GM23338 (cell line): Measurements from ENCODE around the gene JARID2.

Experiments used
- CREB1 ChIP-seq: fragments of 250-450 bp; sonication (Bioruptor Pico); IDR thresholded peaks from 2 replicates; pipeline ENCODE4 v1.5.0; 2020; ENCODE audit warnings: low read depth, mild to moderate bottlenecking, moderate library complexity
- EZH2 ChIP-seq: fragments of 200-600 bp; sonication (generic); IDR thresholded peaks from one replicate; pipeline ENCODE4 v1.8.0; 2017; ENCODE audit warnings: antibody characterized with exemption, mild to moderate bottlenecking, low read depth; ENCODE audit not compliant: unreplicated experiment
- EZH2phosphoT487 ChIP-seq: fragments of 200-600 bp; sonication (generic); IDR thresholded peaks from one replicate; pipeline ENCODE4 v1.8.1; 2018; ENCODE audit warnings: antibody characterized with exemption; ENCODE audit not compliant: unreplicated experiment
- JUNB ChIP-seq: IDR thresholded peaks from one replicate; pipeline ENCODE4 v1.6.1; 2016; ENCODE audit warnings: antibody characterized with exemption; ENCODE audit not compliant: unreplicated experiment
- NANOG ChIP-seq: IDR thresholded peaks from 2 replicates; pipeline ENCODE4 v1.6.1; 2016; ENCODE audit warnings: antibody characterized with exemption, borderline replicate concordance
- POLR2AphosphoS5 ChIP-seq: IDR thresholded peaks from 2 replicates; pipeline ENCODE4 v1.6.1; 2016; ENCODE audit warnings: antibody characterized with exemption, low read depth
- STAT1 ChIP-seq: IDR thresholded peaks from one replicate; pipeline ENCODE4 v1.6.1; 2016; ENCODE audit warnings: antibody characterized with exemption; ENCODE audit not compliant: unreplicated experiment
- TF ChIP-seq, protein P1 (sequence below), 2 experiments: fragments of 200-600 bp in 1 of 2; sonication (generic) in 1 of 2; conservative IDR thresholded peaks; 2 replicates each; pipeline versions ENCODE4 v1.5.1 to v1.6.1; 2016 to 2017; ENCODE audit warnings: antibody characterized with exemption in 2 of 2, low read depth in 2 of 2, mild to moderate bottlenecking in 2 of 2, moderate library complexity in 1 of 2
- TF ChIP-seq, protein P2 (sequence below): IDR thresholded peaks from one replicate; pipeline ENCODE4 v1.6.1; 2018; ENCODE audit warnings: antibody characterized with exemption; ENCODE audit not compliant: unreplicated experiment

DNA sequence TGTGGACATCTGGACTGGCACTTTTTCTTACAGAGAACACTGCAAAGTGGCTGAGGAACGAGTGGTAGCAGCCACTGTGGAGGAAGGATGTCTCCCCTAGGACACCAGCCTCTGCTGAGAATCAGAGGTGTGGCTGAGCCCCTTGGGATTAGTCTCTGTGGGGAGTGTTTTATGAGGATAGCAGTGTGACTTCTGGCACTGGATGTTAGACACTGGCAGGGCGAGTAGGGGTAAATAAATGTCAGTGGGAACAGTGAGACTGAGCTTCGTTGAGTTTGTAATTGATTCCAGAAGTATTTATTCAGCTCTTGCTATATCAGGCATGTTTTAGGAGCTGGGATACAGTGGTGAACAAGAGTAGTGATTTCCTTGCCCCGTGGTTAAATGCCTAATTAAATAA lies 124.0 kb downstream of the JARID2 start:
- TF ChIP-seq, protein P1, sequence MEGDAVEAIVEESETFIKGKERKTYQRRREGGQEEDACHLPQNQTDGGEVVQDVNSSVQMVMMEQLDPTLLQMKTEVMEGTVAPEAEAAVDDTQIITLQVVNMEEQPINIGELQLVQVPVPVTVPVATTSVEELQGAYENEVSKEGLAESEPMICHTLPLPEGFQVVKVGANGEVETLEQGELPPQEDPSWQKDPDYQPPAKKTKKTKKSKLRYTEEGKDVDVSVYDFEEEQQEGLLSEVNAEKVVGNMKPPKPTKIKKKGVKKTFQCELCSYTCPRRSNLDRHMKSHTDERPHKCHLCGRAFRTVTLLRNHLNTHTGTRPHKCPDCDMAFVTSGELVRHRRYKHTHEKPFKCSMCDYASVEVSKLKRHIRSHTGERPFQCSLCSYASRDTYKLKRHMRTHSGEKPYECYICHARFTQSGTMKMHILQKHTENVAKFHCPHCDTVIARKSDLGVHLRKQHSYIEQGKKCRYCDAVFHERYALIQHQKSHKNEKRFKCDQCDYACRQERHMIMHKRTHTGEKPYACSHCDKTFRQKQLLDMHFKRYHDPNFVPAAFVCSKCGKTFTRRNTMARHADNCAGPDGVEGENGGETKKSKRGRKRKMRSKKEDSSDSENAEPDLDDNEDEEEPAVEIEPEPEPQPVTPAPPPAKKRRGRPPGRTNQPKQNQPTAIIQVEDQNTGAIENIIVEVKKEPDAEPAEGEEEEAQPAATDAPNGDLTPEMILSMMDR (conservative IDR thresholded peaks at IDR 0.05; ENCODE audit: low read depth in 2 of 2), result no peak
- no peak for TF ChIP-seq EZH2
- TF ChIP-seq CREB1 (CRISPR knock-in tag), result no peak
- TF ChIP-seq, protein P2, sequence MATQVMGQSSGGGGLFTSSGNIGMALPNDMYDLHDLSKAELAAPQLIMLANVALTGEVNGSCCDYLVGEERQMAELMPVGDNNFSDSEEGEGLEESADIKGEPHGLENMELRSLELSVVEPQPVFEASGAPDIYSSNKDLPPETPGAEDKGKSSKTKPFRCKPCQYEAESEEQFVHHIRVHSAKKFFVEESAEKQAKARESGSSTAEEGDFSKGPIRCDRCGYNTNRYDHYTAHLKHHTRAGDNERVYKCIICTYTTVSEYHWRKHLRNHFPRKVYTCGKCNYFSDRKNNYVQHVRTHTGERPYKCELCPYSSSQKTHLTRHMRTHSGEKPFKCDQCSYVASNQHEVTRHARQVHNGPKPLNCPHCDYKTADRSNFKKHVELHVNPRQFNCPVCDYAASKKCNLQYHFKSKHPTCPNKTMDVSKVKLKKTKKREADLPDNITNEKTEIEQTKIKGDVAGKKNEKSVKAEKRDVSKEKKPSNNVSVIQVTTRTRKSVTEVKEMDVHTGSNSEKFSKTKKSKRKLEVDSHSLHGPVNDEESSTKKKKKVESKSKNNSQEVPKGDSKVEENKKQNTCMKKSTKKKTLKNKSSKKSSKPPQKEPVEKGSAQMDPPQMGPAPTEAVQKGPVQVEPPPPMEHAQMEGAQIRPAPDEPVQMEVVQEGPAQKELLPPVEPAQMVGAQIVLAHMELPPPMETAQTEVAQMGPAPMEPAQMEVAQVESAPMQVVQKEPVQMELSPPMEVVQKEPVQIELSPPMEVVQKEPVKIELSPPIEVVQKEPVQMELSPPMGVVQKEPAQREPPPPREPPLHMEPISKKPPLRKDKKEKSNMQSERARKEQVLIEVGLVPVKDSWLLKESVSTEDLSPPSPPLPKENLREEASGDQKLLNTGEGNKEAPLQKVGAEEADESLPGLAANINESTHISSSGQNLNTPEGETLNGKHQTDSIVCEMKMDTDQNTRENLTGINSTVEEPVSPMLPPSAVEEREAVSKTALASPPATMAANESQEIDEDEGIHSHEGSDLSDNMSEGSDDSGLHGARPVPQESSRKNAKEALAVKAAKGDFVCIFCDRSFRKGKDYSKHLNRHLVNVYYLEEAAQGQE, result no peak
- no peak for TF ChIP-seq NANOG
- no peak for TF ChIP-seq POLR2AphosphoS5
- TF ChIP-seq STAT1, result no peak
- TF ChIP-seq EZH2phosphoT487, result no peak
- TF ChIP-seq JUNB, result no peak
